H1 (cell line): ENCODE measurements around the gene ANKRD29. TPM values are rescaled to one million over a fixed set of nuclear protein-coding genes. Genes with fewer than 3 reads are reported as not detected.
A peak's percentile ranks its signal among the peaks of the same experiment; 100 is the strongest.

Source experiments
- CTCF ChIA-PET: fragments of 300-600 bp; sonication (Branson Sonifier 250); formaldehyde crosslinking; loops from one replicate; lab custom pipeline; 2021; ENCODE audit not compliant: partially characterized antibody; lab: Charles Lee
- POLR2A ChIA-PET: fragments of 300-600 bp; sonication (Branson Sonifier 250); formaldehyde crosslinking; loops from one replicate; lab custom pipeline; 2021; ENCODE audit warnings: inconsistent platforms; ENCODE audit not compliant: partially characterized antibody; lab: Charles Lee
- DNase-seq, 2 experiments: peaks; one replicate each; pipeline versions ENCODE4 v3.0.0 to v3.0.0-alpha.2; 2010 to 2022; ENCODE audit warnings: low spot score in 2 of 2, low read depth in 1 of 2, mixed read lengths in 1 of 2
- FAIRE-seq: peaks from 2 replicates; lab custom pipeline; 2011; peaks lifted over from hg19 to GRCh38; lab: Jason Lieb, UNC
- H2AFZ ChIP-seq: 2 replicates; pipeline ENCODE4 v1.8.1; 2012; ENCODE audit warnings: low read length, inconsistent platforms
- H2AK5ac ChIP-seq: 2 replicates; pipeline ENCODE4 v1.6.1; 2013; ENCODE audit warnings: low read depth, low read length
- H2BK120ac ChIP-seq: replicated peaks from 2 replicates; pipeline ENCODE3; 2013; ENCODE audit warnings: low read depth, low read length, inconsistent platforms
- H2BK12ac ChIP-seq: 2 replicates; pipeline ENCODE4 v1.6.1; 2013; ENCODE audit warnings: low read depth, low read length
- H2BK15ac ChIP-seq: 2 replicates; pipeline ENCODE4 v1.6.1; 2013; ENCODE audit warnings: low read length
- H2BK20ac ChIP-seq: 2 replicates; pipeline ENCODE4 v1.6.1; 2013; ENCODE audit warnings: low read length
- H2BK5ac ChIP-seq: 2 replicates; pipeline ENCODE4 v1.6.1; 2013; ENCODE audit warnings: low read depth, low read length
- H3K14ac ChIP-seq: 2 replicates; pipeline ENCODE4 v1.6.1; 2013; ENCODE audit warnings: inconsistent platforms; ENCODE audit not compliant: insufficient read length
- H3K18ac ChIP-seq: 2 replicates; pipeline ENCODE4 v1.6.1; 2013; ENCODE audit warnings: low read length; ENCODE audit errors: extremely low read depth
- H3K23ac ChIP-seq: 2 replicates; pipeline ENCODE4 v1.6.1; 2013; ENCODE audit warnings: inconsistent platforms; ENCODE audit not compliant: insufficient read length
- H3K23me2 ChIP-seq: 2 replicates; pipeline ENCODE4 v1.6.1; 2013; ENCODE audit warnings: low read depth, low read length
- H3K27ac ChIP-seq: 2 replicates; pipeline ENCODE4 v1.6.1; 2011; ENCODE audit warnings: low read depth, low read length, inconsistent platforms
- H3K27me3 ChIP-seq, 4 experiments: replicated peaks in 1 of 4; 1 replicate in 1 of 4; 2 replicates in 3 of 4; pipeline versions ENCODE4 v1.6.1 to v1.8.1; 2011 to 2013; ENCODE audit warnings: low read length in 3 of 4, mild to moderate bottlenecking in 3 of 4, inconsistent platforms in 2 of 4, mixed read lengths in 2 of 4, moderate library complexity in 1 of 4; ENCODE audit not compliant: control insufficient read depth in 3 of 4, insufficient read depth in 3 of 4; ENCODE audit errors: extremely low read depth in 1 of 4
- H3K36me3 ChIP-seq, 4 experiments: 2 replicates each; pipeline versions ENCODE4 v1.6.1 to v1.8.1; 2011 to 2013; ENCODE audit warnings: mild to moderate bottlenecking in 4 of 4, low read length in 3 of 4, moderate library complexity in 2 of 4, control low read depth in 1 of 4, inconsistent platforms in 1 of 4; ENCODE audit not compliant: insufficient read depth in 4 of 4, control insufficient read depth in 2 of 4
- H3K4ac ChIP-seq: replicated peaks from 2 replicates; pipeline ENCODE3; 2013; ENCODE audit warnings: low read length, low read depth, mixed read lengths, inconsistent platforms; ENCODE audit not compliant: insufficient read length
- H3K4me1 ChIP-seq, 4 experiments: replicated peaks in 1 of 4; 1 replicate in 1 of 4; 2 replicates in 3 of 4; pipeline versions ENCODE4 v1.6.1 to v1.8.1; 2011 to 2013; ENCODE audit warnings: low read length in 3 of 4, inconsistent platforms in 2 of 4, mixed read lengths in 1 of 4; ENCODE audit not compliant: insufficient read depth in 4 of 4, control insufficient read depth in 3 of 4
- H3K4me2 ChIP-seq, 2 experiments: 2 replicates each; pipeline versions ENCODE4 v1.6.1 to v1.8.1; 2011 to 2013; ENCODE audit warnings: low read depth in 2 of 2, low read length in 2 of 2, control low read depth in 1 of 2, inconsistent platforms in 1 of 2, mild to moderate bottlenecking in 1 of 2; ENCODE audit not compliant: insufficient read depth in 1 of 2
- H3K4me3 ChIP-seq, 4 experiments: fragments of 200-600, 300-600 bp in 1 of 4; sonication (generic), shearing (Covaris generic), sonication (Bioruptor Twin) in 1 of 4; 2 replicates each; pipeline versions ENCODE4 v1.5.1 to v1.8.1; 2011 to 2016; ENCODE audit warnings: low read length in 4 of 4, low read depth in 3 of 4, control low read depth in 2 of 4, inconsistent platforms in 2 of 4, mild to moderate bottlenecking in 2 of 4, mixed read lengths in 1 of 4, moderate library complexity in 1 of 4; ENCODE audit not compliant: insufficient read depth in 2 of 4; ENCODE audit errors: extremely low read depth in 1 of 4
- H3K56ac ChIP-seq: replicated peaks from 2 replicates; pipeline ENCODE3; 2013; ENCODE audit warnings: low read depth, mild to moderate bottlenecking, mixed read lengths, low read length, inconsistent platforms; ENCODE audit not compliant: insufficient read length
- H3K79me1 ChIP-seq: 2 replicates; pipeline ENCODE4 v1.6.1; 2013; ENCODE audit warnings: low read depth, low read length, control low read depth
- H3K79me2 ChIP-seq, 2 experiments: 2 replicates each; pipeline versions ENCODE4 v1.6.1 to v1.8.1; 2012 to 2013; ENCODE audit warnings: low read length in 2 of 2, mild to moderate bottlenecking in 2 of 2, inconsistent platforms in 1 of 2; ENCODE audit not compliant: insufficient read depth in 2 of 2, control insufficient read depth in 1 of 2
- H3K9ac ChIP-seq, 4 experiments: replicated peaks in 1 of 4; 1 replicate in 1 of 4; 2 replicates in 3 of 4; pipeline versions ENCODE4 v1.6.1 to v1.8.1; 2011 to 2013; ENCODE audit warnings: low read depth in 3 of 4, low read length in 3 of 4, control low read depth in 2 of 4, mild to moderate bottlenecking in 2 of 4, moderate library complexity in 2 of 4, inconsistent platforms in 1 of 4; ENCODE audit errors: extremely low read depth in 1 of 4
- H3K9me3 ChIP-seq, 2 experiments: 2 replicates each; pipeline versions ENCODE4 v1.6.1 to v1.8.1; 2012 to 2013; ENCODE audit warnings: mild to moderate bottlenecking in 2 of 2, moderate library complexity in 2 of 2, control low read depth in 1 of 2, inconsistent platforms in 1 of 2, low read depth in 1 of 2, low read length in 1 of 2, mixed read lengths in 1 of 2; ENCODE audit not compliant: insufficient read depth in 2 of 2
- H4K20me1 ChIP-seq, 2 experiments: replicated peaks in 1 of 2; 2 replicates each; pipeline versions ENCODE3 to v1.8.1; 2011 to 2013; ENCODE audit warnings: inconsistent platforms in 2 of 2, low read length in 2 of 2, mild to moderate bottlenecking in 1 of 2; ENCODE audit not compliant: insufficient read depth in 2 of 2, control insufficient read depth in 1 of 2
- H4K5ac ChIP-seq: 2 replicates; pipeline ENCODE4 v1.6.1; 2013; ENCODE audit warnings: low read length, low read depth, mixed read lengths, inconsistent platforms; ENCODE audit not compliant: insufficient read length
- H4K8ac ChIP-seq: 2 replicates; pipeline ENCODE4 v1.8.0; 2013; ENCODE audit warnings: mild to moderate bottlenecking, moderate library complexity, low read length, inconsistent platforms; ENCODE audit not compliant: insufficient read depth; ENCODE audit errors: extremely low read depth
- H4K91ac ChIP-seq: replicated peaks from 2 replicates; pipeline ENCODE3; 2013; ENCODE audit warnings: low read length, mixed read lengths, inconsistent platforms; ENCODE audit not compliant: insufficient read length
- ATF3 ChIP-seq: IDR thresholded peaks from 2 replicates; pipeline ENCODE4 v1.6.1; 2011; ENCODE audit warnings: low read depth, mild to moderate bottlenecking, low read length; ENCODE audit not compliant: insufficient read depth
- CHD2 ChIP-seq: IDR thresholded peaks from 2 replicates; pipeline ENCODE4 v1.6.1; 2012; ENCODE audit warnings: low read length, improper control_type of control experiment
- HDAC2 ChIP-seq, 2 experiments: fragments of 300-600 bp in 1 of 2; sonication (generic) in 1 of 2; IDR thresholded peaks; 2 replicates each; pipeline ENCODE4 v1.6.1; 2011 to 2012; ENCODE audit warnings: low read depth in 2 of 2, low read length in 2 of 2, mild to moderate bottlenecking in 2 of 2, moderate library complexity in 2 of 2, borderline replicate concordance in 1 of 2, inconsistent platforms in 1 of 2
- MAFK ChIP-seq: IDR thresholded peaks from 2 replicates; pipeline ENCODE4 v1.6.1; 2012; ENCODE audit warnings: low read depth, mild to moderate bottlenecking, improper control_type of control experiment, low read length
- RFX5 ChIP-seq: IDR thresholded peaks from 2 replicates; pipeline ENCODE4 v1.6.1; 2011; ENCODE audit warnings: low read depth, low read length, improper control_type of control experiment, borderline replicate concordance
- SAP30 ChIP-seq: fragments of 300-600 bp; sonication (generic); IDR thresholded peaks from 2 replicates; pipeline ENCODE4 v1.7.1; 2012; ENCODE audit warnings: low read length, moderate library complexity, mild to moderate bottlenecking, inconsistent platforms; ENCODE audit not compliant: insufficient read depth, insufficient replicate concordance
- SP1 ChIP-seq: IDR thresholded peaks from 2 replicates; pipeline ENCODE4 v1.6.1; 2011; ENCODE audit warnings: low read depth, low read length
- WGBS, 2 experiments: shearing (Covaris generic) in 1 of 2; methylation state at CpG; one replicate each; pipeline versions ENCODE4 v1.1.6 to v1.1.7; 2013 to 2015; ENCODE audit warnings: low lambda C conversion rate in 2 of 2, mixed read lengths in 2 of 2, inconsistent platforms in 1 of 2, low coverage in 1 of 2, missing lambda C conversion rate in 1 of 2; ENCODE audit not compliant: insufficient replicate concordance in 2 of 2, insufficient coverage in 1 of 2, insufficient read length in 1 of 2; ENCODE audit errors: extremely low coverage in 1 of 2, missing lambda C conversion rate in 1 of 2; 5-methylcytosine and 5-hydroxymethylcytosine counted together
- polyA plus RNA-seq, 7 experiments: library from polyadenylated mRNA; depleted of rRNA in 3 of 7; stranded (reverse) in 5 of 7; unstranded in 2 of 7; fragments of >200 nt in 5 of 7; fragments of 200-250 nt in 2 of 7; gene quantifications; 1 replicate in 5 of 7; 2 replicates in 1 of 7; 4 replicates in 1 of 7; pipeline versions ENCODE4 v1.2.1 to v1.2.3, GENCODE V29; 2011 to 2013; ENCODE audit warnings: missing spikeins in 2 of 7, mixed read lengths in 2 of 7
- total RNA-seq: library from RNA; stranded (reverse); fragmentation: NEBNext Ultra II Directional; extraction: Animal tissue kit (Norgen Biotek cat#: 25700); gene quantifications from 2 replicates; pipeline ENCODE4 v1.2.1, GENCODE V29; 2021
- TF ChIP-seq, protein P1 (sequence below): IDR thresholded peaks from 2 replicates; pipeline ENCODE4 v1.6.1; 2011; ENCODE audit warnings: low read length, improper control_type of control experiment

ANKRD29 gene
- total and polyA plus RNA-seq, 2 of the 8 experiments (the other 6 are each of a cell fraction or from before 2014, with no cell fraction given), result 3.0 to 7.3 TPM

DNA sequence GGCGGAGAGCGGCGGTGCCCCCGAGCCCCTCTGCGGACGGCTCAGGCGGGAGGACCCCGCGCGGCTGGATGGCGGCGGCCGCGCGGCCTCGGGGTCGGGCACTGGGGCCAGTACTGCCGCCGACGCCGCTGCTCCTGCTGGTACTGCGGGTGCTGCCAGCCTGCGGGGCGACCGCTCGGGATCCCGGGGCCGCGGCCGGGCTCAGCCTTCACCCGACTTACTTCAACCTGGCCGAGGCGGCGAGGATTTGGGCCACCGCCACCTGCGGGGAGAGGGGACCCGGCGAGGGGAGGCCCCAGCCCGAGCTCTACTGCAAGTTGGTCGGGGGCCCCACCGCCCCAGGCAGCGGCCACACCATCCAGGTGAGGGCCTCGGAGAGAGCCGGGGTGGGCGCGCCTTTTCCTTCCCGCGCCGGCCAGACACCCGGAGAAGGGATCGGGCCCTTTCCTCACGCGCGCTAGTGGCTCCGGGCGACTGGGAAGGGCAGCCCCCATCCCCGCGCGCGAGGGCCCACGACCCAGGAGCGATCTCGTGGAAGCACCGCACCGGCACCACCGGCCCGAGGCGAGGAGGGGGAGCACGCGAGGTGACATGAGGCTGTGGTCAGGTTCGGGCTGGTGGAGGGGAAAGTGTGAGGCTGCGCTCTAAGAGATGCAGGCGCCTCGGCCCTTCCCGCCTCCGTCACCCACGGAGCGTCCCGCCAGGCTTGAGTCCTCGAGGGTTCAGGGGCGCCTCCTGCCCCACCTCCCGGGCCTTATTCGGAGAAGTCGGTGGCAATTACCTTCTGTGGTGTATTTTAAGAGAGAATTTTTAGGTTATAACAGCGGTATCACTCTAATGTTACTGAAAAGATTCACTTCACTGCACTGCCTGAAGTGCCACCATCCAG, 27.1 kb upstream of the ANKRD29 start:
- Histone ChIP-seq H3K79me2 (no peaks in the 10 kb centered on the region), H3K27me3 (peaks cover 11 to 35% (median 29%) of the 10 kb centered on the region in 4 experiments), H3K79me1 (no peaks in the 10 kb centered on the region), H4K20me1 (peaks cover 0 to 2% of the 10 kb centered on the region in 2 experiments), H3K23ac (no peak overlapping the region), H4K8ac (peak overlapping the region; percentile 92; the same call in 1 of the 2 replicates), H2BK20ac (no peak overlapping the region), H2AK5ac (no peak overlapping the region), H3K4me1 (peaks cover 0 to 7% (median 5%) of the 10 kb centered on the region in 4 experiments; a peak in 3 of 7 replicates), H2BK12ac (no peak overlapping the region), H3K14ac (no peak overlapping the region), H3K9ac (peak overlapping the region in 1 of 4 experiments; percentile 80; a peak in 1 of 7 replicates), H3K18ac (peak overlapping the region; percentile 71), H4K5ac (no peak overlapping the region), H3K4ac (no peak overlapping the region), H3K9me3 (no peaks in the 10 kb centered on the region), H2BK15ac (0 out of 2 replicates have a peak overlapping the region, but pooled peaks have one; percentile 31), H4K91ac (no peak overlapping the region), H3K23me2 (peaks cover 13% of the 10 kb centered on the region; the same call in 1 of the 2 replicates), H3K27ac (no peak overlapping the region), H3K36me3 (no peaks in the 10 kb centered on the region), H2AFZ (peak overlapping the region; percentile 34; the same call in 1 of the 2 replicates), H2BK5ac (no peak overlapping the region), H3K4me2 (peak overlapping the region; percentile 82 to 86), H3K4me3 (peak overlapping the region; percentile 44 to 68 (median 50)), H3K56ac (no peak overlapping the region), H2BK120ac (no peak overlapping the region)
- CTCF ChIA-PET, result interaction anchor here (0.6 kb wide), 1 partner anchor 8 kb away, joined by 3 read pairs; no protein-coding TSS in a partner anchor
- WGBS, 2 experiments, result 5% methylated on average over 70 of the region's 85 CpGs; no CpG with 5 or more reads in 1 of the 2 experiments
- DNase-seq, result peak in 1 of 2 experiments; percentile 75
- FAIRE-seq, result no peak
- POLR2A ChIA-PET, result interaction anchor here (1.5 kb wide), 1 partner anchor 11 kb away, joined by 3 read pairs; no protein-coding TSS in a partner anchor
- TF ChIP-seq CHD2 (no peak), SAP30 (no peak), ATF3 (no peak), RFX5 (no peak), SP1 (no peak), MAFK (no peak), HDAC2 (IDR thresholded peaks at IDR 0.05; ENCODE audit: borderline replicate concordance in 1 of 2, low read depth in 2 of 2, low read length in 2 of 2) (0 out of 4 replicates have a peak, but pooled peaks of 1 of the 2 experiments have one; percentile 52)
- TF ChIP-seq, protein P1, sequence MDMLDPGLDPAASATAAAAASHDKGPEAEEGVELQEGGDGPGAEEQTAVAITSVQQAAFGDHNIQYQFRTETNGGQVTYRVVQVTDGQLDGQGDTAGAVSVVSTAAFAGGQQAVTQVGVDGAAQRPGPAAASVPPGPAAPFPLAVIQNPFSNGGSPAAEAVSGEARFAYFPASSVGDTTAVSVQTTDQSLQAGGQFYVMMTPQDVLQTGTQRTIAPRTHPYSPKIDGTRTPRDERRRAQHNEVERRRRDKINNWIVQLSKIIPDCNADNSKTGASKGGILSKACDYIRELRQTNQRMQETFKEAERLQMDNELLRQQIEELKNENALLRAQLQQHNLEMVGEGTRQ, result no peak
